Measurements from ENCODE around the gene PVR. TPM values are rescaled to one million over a fixed set of nuclear protein-coding genes. Genes with fewer than 3 reads are reported as not detected.
"Not testable (repeated sequence)": the region's sequence is repeated elsewhere in the genome, so short reads cannot be mapped to it uniquely, and the experiment has no call there.

The PVR gene
- total RNA-seq, 1 donor from 2014 or later: 14.8 TPM

DNA sequence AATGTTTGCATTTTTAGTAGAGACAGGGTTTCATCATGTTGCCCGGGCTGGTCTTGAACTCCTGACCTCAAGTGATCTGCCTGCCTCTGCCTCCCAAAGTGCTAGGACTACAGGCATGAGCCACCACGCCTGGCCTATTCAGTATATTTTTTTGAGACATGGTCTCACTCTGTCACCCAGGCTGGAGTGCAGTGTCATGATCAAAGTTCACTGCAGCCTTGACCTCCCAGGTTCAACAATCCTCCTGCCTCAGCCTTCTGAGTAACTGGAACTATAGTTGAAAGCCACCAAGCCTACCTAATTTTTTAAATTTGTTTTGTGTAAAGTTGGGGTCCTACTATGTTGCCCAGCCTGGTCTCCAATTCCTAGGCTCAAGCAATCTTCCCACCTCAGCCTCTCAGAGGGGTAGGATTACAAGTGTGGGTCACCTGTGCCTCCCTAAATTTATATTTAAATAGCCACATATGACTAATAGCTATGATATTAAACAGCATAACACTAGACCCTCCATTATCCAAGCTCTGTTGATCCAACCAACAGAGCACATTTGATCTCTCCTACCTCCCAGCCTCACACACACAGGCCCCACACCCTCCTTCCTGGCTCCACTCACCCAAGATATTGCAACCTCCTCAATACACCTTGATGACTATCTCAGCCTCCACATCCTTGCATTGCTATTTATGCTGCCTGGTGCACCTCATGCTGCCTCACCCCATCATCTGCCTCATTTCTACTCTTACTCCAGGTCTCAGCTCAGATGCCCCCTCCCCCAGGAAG lies 25.5 kb downstream of the PVR start:
- H3K4me3 Mint-ChIP-seq (ENCODE audit: unreplicated experiment): no peak overlapping the region
- no peaks in the 10 kb centered on the region for H3K27me3 Mint-ChIP-seq (ENCODE audit: unreplicated experiment)
- H3K9me3 Mint-ChIP-seq (ENCODE audit: unreplicated experiment): no peaks in the 10 kb centered on the region
- no peak overlapping the region for H3K27ac Mint-ChIP-seq (ENCODE audit: unreplicated experiment)
- no peaks in the 10 kb centered on the region for H3K36me3 Mint-ChIP-seq (ENCODE audit: unreplicated experiment)
- DNase-seq: no peak
- TF ChIP-seq, protein P1, sequence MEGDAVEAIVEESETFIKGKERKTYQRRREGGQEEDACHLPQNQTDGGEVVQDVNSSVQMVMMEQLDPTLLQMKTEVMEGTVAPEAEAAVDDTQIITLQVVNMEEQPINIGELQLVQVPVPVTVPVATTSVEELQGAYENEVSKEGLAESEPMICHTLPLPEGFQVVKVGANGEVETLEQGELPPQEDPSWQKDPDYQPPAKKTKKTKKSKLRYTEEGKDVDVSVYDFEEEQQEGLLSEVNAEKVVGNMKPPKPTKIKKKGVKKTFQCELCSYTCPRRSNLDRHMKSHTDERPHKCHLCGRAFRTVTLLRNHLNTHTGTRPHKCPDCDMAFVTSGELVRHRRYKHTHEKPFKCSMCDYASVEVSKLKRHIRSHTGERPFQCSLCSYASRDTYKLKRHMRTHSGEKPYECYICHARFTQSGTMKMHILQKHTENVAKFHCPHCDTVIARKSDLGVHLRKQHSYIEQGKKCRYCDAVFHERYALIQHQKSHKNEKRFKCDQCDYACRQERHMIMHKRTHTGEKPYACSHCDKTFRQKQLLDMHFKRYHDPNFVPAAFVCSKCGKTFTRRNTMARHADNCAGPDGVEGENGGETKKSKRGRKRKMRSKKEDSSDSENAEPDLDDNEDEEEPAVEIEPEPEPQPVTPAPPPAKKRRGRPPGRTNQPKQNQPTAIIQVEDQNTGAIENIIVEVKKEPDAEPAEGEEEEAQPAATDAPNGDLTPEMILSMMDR (IDR thresholded peaks at IDR 0.05; ENCODE audit: partially characterized antibody, unreplicated experiment): no peak
- no peaks in the 10 kb centered on the region for H3K4me1 Mint-ChIP-seq (ENCODE audit: low read depth, unreplicated experiment)

DNA sequence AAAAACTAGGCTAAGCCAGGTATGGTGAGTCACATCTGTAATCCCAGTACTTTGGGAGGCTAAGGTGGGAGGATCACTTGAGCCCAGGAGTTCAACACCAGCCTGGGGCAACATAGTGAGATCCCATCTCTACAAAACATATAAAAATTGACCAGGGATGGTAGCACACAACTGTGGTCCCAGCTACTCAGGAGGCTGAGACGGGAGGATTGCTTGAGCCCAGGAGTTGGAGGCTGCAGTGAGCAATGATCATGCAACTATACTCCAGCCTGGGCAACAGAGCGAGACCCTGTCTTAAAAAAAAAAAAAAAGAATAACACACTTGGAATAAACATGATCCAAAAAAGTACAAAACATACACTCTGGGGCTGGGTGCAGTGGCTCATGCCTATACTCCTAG lies 26.3 kb downstream of the PVR start:
- DNase-seq; H3K4me1 Mint-ChIP-seq (ENCODE audit: low read depth, unreplicated experiment); H3K9me3 Mint-ChIP-seq (ENCODE audit: unreplicated experiment); H3K27ac Mint-ChIP-seq (ENCODE audit: unreplicated experiment); H3K36me3 Mint-ChIP-seq (ENCODE audit: unreplicated experiment); H3K4me3 Mint-ChIP-seq (ENCODE audit: unreplicated experiment); H3K27me3 Mint-ChIP-seq (ENCODE audit: unreplicated experiment): not testable (repeated sequence)

DNA sequence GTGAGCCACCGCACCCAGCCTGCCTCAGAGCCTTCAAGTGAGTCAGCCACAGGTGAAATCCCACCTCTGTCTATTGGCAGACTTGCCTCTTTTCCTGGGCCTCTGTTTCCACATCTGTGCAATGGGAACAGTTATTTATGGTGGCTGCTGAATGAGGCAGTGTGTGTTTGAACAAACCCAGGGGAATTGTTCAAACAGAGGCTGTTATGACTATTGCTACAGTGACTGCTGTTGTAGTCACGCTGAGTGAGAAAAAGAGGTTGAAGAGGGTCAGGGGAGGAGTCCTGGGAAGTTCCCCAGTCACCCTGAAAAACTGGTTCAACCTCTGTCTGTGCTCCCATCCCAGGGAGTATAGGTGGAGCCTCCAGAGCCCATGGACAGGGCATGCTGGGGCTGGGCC lies 27.7 kb downstream of the PVR start, which contains the start of gene CEACAM19:
Gene CEACAM19 (plus strand): TSS at position 83 of the 400 bp plus-strand sequence. CDS start 450 bp downstream, outside the sequence.
- TF ChIP-seq, protein P1 (IDR thresholded peaks at IDR 0.05; ENCODE audit: partially characterized antibody, unreplicated experiment): no peak

DNA sequence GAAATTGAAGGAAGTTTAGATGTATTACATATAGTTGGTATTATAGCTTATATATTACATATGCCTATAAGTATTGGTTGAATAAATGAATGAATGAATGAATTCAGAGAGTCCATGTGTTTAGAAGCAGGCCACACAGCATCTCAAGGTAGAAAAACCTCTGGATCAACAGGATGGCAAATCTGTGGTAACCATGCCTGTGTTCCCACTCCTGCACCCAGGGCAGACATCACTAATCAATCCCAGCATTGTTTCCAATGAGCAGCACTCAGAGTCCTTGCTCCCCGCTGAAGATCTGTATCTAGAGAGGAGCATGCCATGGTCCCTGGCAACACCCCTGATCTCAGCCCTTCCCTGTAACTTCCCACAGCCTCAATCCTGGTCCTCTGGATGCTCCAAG lies 28.5 kb downstream of the PVR start:
- Mint-ChIP-seq H3K9me3 (ENCODE audit: unreplicated experiment) (peaks cover 2% of the 10 kb centered on the region), H3K4me3 (ENCODE audit: unreplicated experiment) (no peak overlapping the region), H3K36me3 (ENCODE audit: unreplicated experiment) (no peaks in the 10 kb centered on the region), H3K27me3 (ENCODE audit: unreplicated experiment) (no peaks in the 10 kb centered on the region), H3K27ac (ENCODE audit: unreplicated experiment) (no peak overlapping the region), H3K4me1 (ENCODE audit: low read depth, unreplicated experiment) (peaks cover 2% of the 10 kb centered on the region)
- TF ChIP-seq, protein P1 (IDR thresholded peaks at IDR 0.05; ENCODE audit: partially characterized antibody, unreplicated experiment): no peak
- DNase-seq: no peak

More for the DNA sequence above, 27.7 kb downstream of the PVR start, which contains the start of gene CEACAM19:
- no peaks in the 10 kb centered on the region for H3K4me1 Mint-ChIP-seq (ENCODE audit: low read depth, unreplicated experiment)
- DNase-seq: no peak
- no peak within 1 kb of the TSS for H3K4me3 Mint-ChIP-seq (ENCODE audit: unreplicated experiment)
- H3K27ac Mint-ChIP-seq (ENCODE audit: unreplicated experiment): no peak within 1 kb of the TSS
- H3K36me3 Mint-ChIP-seq (ENCODE audit: unreplicated experiment): no peaks in the 10 kb centered on the region
- no peaks in the 10 kb centered on the region for H3K27me3 Mint-ChIP-seq (ENCODE audit: unreplicated experiment)
- no peaks in the 10 kb centered on the region for H3K9me3 Mint-ChIP-seq (ENCODE audit: unreplicated experiment)

DNA sequence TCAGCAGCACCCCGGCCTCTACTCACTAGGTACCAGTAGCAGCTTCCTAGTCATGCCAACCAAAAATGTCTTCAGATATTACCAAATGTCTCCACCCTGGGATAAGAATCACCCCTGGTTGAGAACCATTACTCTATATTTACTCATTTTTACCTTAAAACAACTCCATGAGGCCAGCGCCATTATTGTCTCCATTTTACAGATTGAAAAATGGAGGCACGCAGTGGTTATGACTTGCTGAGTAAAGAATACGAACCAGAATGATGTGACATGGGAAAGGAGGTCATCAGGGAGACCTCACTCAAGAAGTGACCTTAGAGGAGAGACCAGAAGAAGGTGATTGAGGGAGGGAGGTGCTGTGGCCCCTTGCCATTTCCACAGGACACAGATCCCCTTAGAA lies 29.8 kb downstream of the PVR start:
- peaks cover 2% of the 10 kb centered on the region for H3K4me1 Mint-ChIP-seq (ENCODE audit: low read depth, unreplicated experiment)
- DNase-seq: no peak
- no peak overlapping the region for H3K27ac Mint-ChIP-seq (ENCODE audit: unreplicated experiment)
- no peaks in the 10 kb centered on the region for H3K36me3 Mint-ChIP-seq (ENCODE audit: unreplicated experiment)
- peaks cover 2% of the 10 kb centered on the region for H3K9me3 Mint-ChIP-seq (ENCODE audit: unreplicated experiment)
- H3K27me3 Mint-ChIP-seq (ENCODE audit: unreplicated experiment): no peaks in the 10 kb centered on the region
- TF ChIP-seq, protein P1 (IDR thresholded peaks at IDR 0.05; ENCODE audit: partially characterized antibody, unreplicated experiment): no peak
- peak overlapping the region; percentile 6 for H3K4me3 Mint-ChIP-seq (ENCODE audit: unreplicated experiment)
